HEK293 (cell line): ENCODE data around the gene LRRC52.

Experiments used
- BCL11B ChIP-seq: fragments of 450-650 bp; formaldehyde crosslinking; IDR thresholded peaks from 2 replicates; pipeline ENCODE4 v1.5.1; 2016; ENCODE audit warnings: low read depth, missing biosample characterization, missing genetic modification characterization
- KLF9 ChIP-seq: fragments of 450-650 bp; formaldehyde crosslinking; IDR thresholded peaks from 2 replicates; pipeline ENCODE4 v1.5.1; 2016; ENCODE audit warnings: missing biosample characterization, missing genetic modification characterization, low read depth
- PRDM1 ChIP-seq: fragments of 450-650 bp; formaldehyde crosslinking; IDR thresholded peaks from 2 replicates; pipeline ENCODE4; 2016; ENCODE audit warnings: missing biosample characterization, missing genetic modification characterization
- SETDB1 ChIP-seq: IDR thresholded peaks from one replicate; pipeline ENCODE4 v1.6.1; 2017; ENCODE audit warnings: mild to moderate bottlenecking, low read length, moderate library complexity, mixed read lengths; ENCODE audit not compliant: insufficient read length
- YY1 ChIP-seq: fragments of 450-650 bp; formaldehyde crosslinking; IDR thresholded peaks from 2 replicates; pipeline ENCODE4 v1.5.1; 2018; ENCODE audit warnings: missing biosample characterization, missing genetic modification characterization
- ZNF10 ChIP-seq: fragments of 450-650 bp; formaldehyde crosslinking; IDR thresholded peaks from 2 replicates; pipeline ENCODE4 v1.5.1; 2017; ENCODE audit warnings: missing biosample characterization, missing genetic modification characterization
- ZNF24 ChIP-seq: fragments of 450-650 bp; formaldehyde crosslinking; IDR thresholded peaks from 2 replicates; pipeline ENCODE4 v1.5.1; 2016; ENCODE audit warnings: missing biosample characterization, missing genetic modification characterization
- ZNF274 ChIP-seq, 2 experiments: fragments of 200-500 bp in 1 of 2; fragments of 450-650 bp in 1 of 2; sonication (Bioruptor generic) in 1 of 2; formaldehyde crosslinking in 1 of 2; IDR thresholded peaks; 2 replicates each; pipeline versions ENCODE4 v1.5.1 to v1.6.1; 2014 to 2016; ENCODE audit warnings: borderline replicate concordance in 1 of 2, inconsistent platforms in 1 of 2, low read length in 1 of 2, missing biosample characterization in 1 of 2, missing genetic modification characterization in 1 of 2
- ZNF529 ChIP-seq: fragments of 450-650 bp; formaldehyde crosslinking; IDR thresholded peaks from 2 replicates; pipeline ENCODE4 v1.5.1; 2017; ENCODE audit warnings: missing genetic modification characterization, missing biosample characterization; ENCODE audit not compliant: insufficient replicate concordance
- TF ChIP-seq, protein P1 (sequence below): fragments of 450-650 bp; formaldehyde crosslinking; IDR thresholded peaks from 2 replicates; pipeline ENCODE4 v1.5.1; 2016; ENCODE audit warnings: missing biosample characterization, missing genetic modification characterization
- TF ChIP-seq, protein P2 (sequence below): fragments of 450-650 bp; formaldehyde crosslinking; IDR thresholded peaks from 2 replicates; pipeline ENCODE4 v1.5.1; 2016; ENCODE audit warnings: missing biosample characterization, missing genetic modification characterization
- TF ChIP-seq, protein P3 (sequence below): fragments of 450-650 bp; formaldehyde crosslinking; IDR thresholded peaks from 2 replicates; pipeline ENCODE4 v1.5.1; 2016; ENCODE audit warnings: missing biosample characterization, missing genetic modification characterization

DNA sequence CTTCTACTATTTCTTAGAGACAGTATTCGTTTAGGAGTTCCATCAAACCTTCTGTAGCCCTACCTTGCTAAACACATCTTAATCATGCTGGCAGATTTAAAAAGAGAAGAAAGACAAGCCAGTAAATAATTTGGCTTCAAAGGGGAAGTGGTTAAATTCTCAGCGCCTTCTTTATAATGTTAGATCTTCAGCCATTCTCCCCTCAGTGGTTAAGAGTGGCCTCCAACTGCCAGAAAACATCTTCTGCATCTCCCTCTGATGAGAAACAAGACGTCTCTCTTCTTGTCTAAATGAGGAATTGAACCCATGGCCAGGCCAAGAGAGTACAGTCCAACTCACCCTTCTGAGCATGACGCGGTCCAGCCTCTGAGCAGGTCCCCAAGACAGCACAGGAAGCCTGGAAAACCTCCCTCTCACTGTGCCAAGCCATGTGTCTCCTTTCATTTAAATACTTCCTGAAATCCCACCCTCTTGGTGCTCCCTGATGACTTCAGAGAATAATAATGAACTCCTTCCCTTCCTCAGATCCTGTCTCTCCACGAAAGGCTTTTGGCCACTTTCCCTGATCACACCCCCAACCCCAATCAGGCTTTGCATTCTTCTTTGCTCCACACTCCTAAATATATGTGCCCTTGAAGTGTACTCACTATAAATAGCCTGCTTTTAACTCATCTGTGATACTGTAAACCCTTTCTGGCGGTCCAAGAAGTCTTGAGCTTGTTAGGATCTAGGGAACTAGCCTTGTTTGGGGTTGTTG, 16.4 kb upstream of the LRRC52 start:
- TF ChIP-seq, protein P1, sequence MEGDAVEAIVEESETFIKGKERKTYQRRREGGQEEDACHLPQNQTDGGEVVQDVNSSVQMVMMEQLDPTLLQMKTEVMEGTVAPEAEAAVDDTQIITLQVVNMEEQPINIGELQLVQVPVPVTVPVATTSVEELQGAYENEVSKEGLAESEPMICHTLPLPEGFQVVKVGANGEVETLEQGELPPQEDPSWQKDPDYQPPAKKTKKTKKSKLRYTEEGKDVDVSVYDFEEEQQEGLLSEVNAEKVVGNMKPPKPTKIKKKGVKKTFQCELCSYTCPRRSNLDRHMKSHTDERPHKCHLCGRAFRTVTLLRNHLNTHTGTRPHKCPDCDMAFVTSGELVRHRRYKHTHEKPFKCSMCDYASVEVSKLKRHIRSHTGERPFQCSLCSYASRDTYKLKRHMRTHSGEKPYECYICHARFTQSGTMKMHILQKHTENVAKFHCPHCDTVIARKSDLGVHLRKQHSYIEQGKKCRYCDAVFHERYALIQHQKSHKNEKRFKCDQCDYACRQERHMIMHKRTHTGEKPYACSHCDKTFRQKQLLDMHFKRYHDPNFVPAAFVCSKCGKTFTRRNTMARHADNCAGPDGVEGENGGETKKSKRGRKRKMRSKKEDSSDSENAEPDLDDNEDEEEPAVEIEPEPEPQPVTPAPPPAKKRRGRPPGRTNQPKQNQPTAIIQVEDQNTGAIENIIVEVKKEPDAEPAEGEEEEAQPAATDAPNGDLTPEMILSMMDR: no peak
- TF ChIP-seq, protein P2, sequence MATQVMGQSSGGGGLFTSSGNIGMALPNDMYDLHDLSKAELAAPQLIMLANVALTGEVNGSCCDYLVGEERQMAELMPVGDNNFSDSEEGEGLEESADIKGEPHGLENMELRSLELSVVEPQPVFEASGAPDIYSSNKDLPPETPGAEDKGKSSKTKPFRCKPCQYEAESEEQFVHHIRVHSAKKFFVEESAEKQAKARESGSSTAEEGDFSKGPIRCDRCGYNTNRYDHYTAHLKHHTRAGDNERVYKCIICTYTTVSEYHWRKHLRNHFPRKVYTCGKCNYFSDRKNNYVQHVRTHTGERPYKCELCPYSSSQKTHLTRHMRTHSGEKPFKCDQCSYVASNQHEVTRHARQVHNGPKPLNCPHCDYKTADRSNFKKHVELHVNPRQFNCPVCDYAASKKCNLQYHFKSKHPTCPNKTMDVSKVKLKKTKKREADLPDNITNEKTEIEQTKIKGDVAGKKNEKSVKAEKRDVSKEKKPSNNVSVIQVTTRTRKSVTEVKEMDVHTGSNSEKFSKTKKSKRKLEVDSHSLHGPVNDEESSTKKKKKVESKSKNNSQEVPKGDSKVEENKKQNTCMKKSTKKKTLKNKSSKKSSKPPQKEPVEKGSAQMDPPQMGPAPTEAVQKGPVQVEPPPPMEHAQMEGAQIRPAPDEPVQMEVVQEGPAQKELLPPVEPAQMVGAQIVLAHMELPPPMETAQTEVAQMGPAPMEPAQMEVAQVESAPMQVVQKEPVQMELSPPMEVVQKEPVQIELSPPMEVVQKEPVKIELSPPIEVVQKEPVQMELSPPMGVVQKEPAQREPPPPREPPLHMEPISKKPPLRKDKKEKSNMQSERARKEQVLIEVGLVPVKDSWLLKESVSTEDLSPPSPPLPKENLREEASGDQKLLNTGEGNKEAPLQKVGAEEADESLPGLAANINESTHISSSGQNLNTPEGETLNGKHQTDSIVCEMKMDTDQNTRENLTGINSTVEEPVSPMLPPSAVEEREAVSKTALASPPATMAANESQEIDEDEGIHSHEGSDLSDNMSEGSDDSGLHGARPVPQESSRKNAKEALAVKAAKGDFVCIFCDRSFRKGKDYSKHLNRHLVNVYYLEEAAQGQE (tag by site-specific recombination): no peak
- TF ChIP-seq, protein P3, sequence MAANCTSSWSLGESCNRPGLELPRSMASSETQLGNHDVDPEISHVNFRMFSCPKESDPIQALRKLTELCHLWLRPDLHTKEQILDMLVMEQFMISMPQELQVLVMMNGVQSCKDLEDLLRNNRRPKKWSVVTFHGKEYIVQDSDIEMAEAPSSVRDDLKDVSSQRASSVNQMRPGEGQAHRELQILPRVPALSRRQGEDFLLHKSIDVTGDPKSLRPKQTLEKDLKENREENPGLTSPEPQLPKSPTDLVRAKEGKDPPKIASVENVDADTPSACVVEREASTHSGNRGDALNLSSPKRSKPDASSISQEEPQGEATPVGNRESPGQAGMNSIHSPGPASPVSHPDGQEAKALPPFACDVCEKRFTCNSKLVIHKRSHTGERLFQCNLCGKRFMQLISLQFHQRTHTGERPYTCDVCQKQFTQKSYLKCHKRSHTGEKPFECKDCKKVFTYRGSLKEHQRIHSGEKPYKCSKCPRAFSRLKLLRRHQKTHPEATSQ (tag by site-specific recombination): no peak
- no peak for TF ChIP-seq YY1 (tag by site-specific recombination)
- no peak for TF ChIP-seq KLF9 (tag by site-specific recombination)
- TF ChIP-seq ZNF274 (IDR thresholded peaks at IDR 0.05; ENCODE audit: low read length): no peak
- TF ChIP-seq ZNF274 (tag by site-specific recombination; IDR thresholded peaks at IDR 0.05; ENCODE audit: borderline replicate concordance): no peak
- no peak for TF ChIP-seq SETDB1
- no peak for TF ChIP-seq PRDM1 (tag by site-specific recombination)
- no peak for TF ChIP-seq BCL11B (tag by site-specific recombination)
- TF ChIP-seq ZNF529 (tag by site-specific recombination): no peak
- no peak for TF ChIP-seq ZNF24
- no peak for TF ChIP-seq ZNF10 (tag by site-specific recombination)
